Measurements from ENCODE around the gene PLEKHA6.
A peak's percentile ranks its signal among the peaks of the same experiment; 100 is the strongest.
"Not testable (repeated sequence)": the region's sequence is repeated elsewhere in the genome, so short reads cannot be mapped to it uniquely, and the experiment has no call there.

PLEKHA6 gene

DNA sequence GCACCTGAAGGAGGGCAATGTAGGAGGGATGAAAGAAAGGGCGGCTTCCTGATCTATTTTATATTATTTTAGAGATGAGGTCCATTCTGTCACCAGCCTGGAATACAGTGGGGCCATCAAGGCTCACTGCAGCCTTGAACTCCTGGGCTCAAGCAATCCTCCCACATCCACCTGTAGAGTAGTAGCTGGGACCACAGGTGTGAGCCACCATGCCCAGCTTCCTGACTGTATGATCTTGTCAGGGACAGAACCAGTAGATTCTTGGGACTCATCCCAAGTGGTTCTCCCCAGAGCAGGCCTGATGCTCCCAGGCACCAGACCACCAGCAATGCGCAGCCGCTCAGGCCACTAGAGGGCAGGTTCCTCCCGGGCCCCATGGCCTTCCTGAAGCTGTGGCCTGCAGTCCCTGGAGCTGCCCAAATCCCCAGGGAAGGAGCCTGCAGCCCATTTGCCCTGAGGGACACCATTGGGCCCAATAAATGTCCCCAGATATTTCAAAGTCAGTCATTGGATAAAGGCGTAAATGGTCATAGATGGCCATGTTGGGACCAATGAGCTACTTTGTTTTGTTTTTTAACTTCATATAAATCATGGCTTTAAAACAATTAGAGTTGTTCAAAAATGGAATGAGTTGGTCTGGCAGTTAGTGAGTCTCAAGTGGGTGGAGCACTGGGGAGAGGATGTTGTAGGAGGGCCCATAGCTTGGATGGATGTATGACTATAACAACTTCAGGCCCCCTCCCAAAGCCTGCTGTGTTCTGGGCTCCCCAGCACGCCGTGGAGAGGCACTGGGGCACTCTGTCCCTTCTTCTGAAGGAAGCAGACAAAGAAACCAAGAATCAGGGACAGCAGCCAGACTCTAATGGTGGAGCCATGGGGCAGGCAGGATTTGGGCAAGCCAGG, 101.3 kb downstream of the PLEKHA6 start:
- peak; percentile 43 for DNase-seq

DNA sequence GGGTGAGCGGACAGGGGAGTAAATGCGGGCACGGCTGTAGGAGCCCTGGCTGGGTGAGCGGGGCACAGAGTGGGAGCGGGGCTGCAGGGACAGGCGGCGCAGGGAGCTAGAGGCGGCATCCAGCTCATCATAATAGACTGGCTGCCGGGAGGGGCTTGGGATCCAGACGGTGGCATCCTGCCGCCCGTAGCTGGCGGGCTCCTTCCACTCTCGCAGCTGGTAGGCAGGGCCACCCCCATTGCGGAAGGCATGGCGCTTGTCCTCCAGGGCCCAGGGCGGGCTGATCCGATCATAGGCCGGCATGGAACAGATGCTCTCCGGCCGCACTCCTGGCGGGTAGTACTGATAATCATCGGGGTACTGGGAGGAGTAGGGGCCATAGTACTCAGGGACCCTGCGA, 102.3 kb downstream of the PLEKHA6 start:
- DNase-seq = no peak

DNA sequence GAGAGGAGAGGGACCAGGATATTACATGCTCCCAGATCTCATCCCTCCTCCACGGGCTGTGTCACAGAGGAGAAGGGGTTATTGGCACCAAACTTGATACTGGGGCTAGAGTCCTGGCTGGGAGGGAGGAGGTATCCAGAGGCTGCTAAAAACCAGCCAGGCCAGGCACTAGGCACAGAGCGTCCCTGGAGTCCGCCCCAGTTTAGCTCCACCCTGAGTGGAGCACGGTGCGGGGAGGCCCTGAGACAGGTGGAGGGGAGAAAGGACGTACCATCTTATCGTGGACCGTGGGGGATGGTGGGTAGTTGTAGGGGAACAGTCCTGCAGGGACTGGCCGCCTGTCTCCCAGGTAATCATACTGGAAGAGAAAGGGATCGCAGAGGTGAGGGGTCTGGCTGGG, 103.2 kb downstream of the PLEKHA6 start:
- DNase-seq = no peak

DNA sequence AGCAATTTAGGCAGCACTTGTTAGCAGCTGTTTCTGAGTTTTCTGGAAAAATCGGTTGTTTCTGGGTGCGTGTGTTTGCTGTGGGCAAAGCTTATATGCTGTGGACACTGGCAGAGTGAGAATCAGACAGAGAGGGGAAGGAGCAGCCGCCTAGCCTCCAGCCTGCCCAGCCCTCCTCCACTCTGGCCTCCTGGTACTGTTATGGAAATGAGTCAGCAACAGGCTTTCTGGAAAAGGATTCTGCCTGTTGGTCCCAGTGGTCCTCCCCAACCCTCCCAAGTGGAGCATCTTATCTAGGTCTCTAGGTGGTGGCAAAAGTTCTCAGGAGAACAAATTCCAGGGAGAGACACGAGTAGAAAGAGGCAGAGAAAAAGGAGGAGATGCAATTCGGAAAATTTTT, 103.8 kb downstream of the PLEKHA6 start:
- DNase-seq = no peak

DNA sequence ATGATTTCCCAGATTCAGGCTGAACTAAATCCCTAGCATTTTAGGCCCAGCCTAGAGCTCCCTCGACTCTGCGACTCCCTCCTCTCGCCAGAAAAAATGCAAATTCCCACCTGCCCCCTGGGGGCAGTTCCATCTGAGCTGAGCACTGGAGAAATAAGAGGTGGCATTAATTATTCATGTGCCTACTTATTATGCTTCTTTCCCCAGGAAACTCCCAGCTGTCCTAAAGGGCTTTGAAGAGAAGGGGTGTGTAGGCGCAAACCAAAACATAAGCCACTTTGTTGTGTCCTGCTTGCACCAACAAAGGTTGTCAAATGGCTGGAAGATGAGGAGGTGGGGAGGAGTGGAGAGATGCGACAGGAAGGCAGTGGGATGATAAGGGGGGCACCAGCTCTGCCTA, 104.5 kb downstream of the PLEKHA6 start:
- peak; percentile 68 for DNase-seq

DNA sequence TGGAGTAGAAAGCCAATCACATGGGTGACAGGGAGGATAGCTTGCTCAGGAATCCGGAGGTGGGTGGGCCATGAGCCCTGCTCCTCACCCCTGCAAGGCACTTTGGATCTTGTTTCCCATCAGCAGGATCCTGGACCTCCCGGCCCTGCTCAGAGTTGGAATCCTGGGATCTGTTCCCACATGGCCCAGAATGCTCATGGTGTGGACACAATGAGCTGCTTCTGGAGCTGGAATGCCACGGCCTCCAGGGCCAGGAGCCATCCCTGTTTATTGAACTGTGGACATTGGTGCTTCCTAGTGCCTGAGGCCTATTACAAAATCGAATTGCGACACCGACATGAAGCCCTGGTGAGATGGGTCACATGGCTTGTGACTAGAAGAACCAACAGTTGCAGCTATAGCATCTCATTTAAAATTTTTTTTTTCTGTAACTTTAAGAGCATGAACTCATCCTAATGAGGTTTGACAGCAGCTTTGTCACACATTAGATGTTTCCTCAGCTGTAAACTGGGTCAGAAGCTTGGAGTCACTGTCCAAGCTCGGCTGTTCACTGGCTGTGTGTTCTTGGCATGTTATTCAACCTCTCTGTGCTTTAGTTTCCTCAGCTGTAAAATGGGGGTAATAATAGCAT, 105.6 kb downstream of the PLEKHA6 start:
- no peak for DNase-seq

DNA sequence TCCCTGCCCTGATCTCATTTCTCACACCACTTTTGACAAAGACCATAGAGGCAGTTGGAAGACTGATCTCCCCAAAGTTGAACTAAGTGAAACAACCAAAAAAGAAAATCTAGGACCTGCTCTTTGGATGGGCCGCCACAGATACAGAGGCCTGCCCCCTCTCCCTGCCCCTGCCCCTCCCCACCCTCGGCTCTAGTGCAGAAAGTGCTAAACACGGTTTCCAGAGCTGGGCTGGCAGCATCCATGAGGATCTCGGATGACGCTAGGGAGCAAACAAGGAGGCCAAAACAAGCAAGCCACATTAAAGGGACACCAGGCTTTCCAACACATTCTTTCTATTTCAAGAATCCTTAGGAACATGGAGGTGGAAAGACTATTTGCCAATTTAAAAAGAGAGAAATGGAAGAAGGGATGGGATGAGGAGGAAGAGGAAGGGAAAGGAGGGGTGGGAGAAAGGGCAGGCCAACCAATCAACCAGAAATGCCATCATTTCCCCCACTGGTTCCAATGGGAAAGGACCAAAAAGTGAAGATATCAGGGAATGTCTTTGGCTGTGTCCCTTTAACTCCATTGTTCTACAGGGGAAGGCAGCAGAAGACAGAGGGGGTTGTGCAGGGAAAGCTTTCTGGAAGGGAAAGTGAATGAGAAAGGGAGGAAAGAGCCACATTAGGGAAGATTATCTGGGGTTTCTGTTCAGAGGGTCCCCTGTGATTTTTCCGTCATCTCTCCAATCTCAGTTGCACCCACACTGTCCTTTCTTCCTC, 107.6 kb downstream of the PLEKHA6 start:
- DNase-seq = no peak

DNA sequence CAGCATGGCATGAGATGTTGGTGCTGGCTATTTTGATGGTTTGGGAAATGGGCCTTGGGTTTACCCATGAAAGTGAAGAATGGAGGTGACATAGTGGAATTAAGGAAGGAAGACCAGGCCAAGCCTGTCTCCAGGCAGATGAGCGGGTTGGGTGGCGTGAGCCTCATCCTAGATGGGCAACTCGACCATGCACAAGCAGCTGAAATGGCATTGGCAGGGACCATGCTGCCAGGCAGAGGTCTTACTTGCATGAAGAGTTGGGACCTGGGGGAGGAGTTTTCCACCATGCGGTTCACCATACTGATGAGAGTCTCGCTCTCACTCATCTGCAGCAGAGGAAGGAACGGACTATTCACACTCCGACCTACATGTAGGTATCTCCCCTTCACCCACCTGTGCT, 108.4 kb downstream of the PLEKHA6 start:
- DNase-seq = no peak

DNA sequence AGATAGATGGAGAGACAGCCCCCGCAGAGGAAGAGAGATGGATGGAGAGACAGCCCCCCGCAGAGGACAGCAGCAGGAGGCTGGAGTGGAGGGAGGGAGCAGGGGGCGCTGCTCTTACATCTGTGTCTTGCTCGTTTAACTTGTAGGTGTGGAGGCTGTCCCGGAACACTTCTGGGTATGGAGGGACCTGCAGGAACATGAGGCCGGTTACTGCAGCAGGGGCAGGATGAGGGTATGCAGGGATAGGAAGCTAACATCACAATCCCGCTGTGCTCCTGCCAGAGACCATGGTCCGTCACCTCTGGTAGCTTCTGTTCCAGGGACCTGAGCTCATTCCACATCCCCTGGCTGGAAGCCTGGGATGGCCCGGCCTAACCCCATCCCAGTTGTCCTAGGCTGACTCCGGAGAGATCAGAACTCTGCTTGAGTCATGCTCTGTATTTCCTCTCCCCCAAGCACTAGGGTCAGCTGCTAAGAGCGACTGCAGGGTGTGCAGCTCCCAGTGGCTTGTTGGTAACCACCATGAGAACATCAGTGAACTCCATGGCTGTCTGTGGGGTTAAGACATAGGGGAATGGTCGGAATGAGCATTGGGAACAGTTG, 109.2 kb downstream of the PLEKHA6 start:
- no peak for DNase-seq

DNA sequence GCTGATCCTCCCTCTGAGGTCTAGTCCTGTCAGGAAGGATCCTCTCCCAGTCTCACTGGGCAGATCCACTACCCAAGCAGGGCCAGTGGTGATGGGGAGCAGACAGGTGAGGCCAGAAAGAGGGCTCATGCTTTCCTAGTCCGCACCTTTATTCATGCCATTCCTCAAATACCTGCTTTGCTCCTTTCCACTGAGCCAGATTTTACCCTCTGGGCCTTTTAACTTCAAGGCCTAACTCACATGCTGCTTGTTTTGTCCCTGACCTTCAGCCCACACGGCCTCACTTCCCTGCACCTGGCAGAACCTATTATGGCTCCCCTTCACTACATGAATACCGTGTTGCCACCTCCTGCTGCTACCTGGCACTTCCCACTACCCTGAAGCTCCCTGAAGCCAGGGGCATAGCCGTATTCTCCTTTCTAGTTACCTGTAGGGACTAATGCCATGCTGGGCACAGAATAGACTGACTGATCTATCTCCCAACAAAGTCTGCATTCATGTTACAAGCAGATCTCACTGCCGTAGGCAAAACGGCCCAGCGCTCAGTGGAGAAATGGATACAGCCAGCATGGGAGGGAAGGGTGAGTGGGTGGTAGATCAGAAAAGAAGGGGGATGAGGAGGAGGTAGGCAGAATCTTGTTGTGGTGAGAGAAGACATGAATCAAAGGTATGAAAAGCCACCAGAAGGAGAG, 109.8 kb downstream of the PLEKHA6 start:
- no peak for DNase-seq

DNA sequence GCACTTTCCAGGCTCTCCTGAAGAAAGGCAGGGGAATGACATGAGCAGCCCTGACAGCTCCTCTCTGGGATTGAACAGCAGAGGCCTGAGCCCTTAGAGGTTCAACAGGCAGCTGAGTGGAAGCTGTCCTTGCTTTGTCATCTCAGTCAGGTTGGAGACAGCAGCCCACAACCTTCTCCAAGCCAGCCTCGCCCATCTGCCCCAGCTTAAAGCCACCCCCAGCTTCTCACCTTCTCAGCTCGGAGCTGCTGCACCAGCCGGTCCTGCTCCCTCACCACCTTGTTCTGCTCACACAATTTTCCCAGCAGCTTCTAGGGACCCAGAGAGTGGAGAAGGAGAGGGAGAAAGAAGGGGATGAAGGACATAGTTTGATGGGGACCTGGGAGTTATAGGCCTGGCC, 110.8 kb downstream of the PLEKHA6 start:
- DNase-seq = no peak

DNA sequence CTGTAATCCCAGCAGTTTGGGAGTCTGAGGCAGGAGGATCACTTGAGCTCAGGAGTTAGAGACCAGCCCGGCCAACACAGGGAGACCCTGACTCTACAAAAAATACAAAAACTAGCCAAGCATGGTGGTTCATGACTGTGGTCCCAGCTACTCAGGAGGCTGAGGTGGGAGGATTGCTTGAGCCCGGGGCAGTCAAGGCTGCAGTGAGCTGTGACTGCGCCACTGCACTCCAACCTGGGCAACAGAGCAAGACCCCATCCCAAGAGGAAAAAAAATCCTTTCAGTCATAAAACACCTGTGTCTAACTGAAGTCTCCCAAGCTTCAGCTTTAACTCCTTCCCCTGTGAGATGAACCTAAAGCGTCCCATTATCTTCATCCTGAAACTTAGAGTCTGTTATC, 112.9 kb downstream of the PLEKHA6 start:
- no peak for DNase-seq

DNA sequence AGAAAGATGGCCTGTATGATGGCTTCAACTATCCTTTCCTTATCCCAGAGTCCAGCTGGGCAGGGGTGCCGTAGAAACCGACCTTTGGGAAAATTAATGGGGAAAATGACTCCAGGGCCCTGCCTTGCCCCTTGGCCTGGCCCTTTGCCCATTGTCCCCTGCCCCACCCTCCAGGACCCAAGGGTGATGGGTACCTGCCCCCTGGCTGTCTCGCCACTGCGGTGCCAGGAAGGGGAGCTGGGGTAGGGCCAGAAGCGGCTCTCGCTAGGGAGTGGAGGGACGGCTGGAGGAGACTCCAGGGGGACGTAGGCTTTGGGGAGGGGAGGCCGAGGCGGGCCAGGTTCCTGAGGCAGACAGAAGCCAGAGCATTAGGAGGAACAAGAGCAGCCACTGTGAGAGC, 116.8 kb downstream of the PLEKHA6 start:
- DNase-seq = no peak

DNA sequence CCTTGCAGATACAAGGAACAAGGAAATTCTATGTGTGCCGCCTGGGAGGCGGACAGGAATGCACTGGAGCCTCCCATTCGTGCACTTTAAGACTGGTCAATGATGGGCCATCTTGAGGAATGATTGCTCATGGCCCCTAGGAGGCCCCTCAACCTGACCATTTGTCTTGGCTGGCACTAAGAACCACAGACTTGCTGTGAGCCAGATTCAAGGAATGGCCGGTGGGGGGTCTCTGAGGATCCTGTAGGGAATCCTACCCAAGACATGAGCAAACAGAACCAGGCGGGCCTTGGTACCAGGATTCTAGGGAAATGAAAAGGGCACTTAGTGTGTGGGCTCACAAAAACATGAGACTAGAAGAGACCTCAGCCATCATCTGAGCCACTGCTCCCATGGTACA, 117.8 kb downstream of the PLEKHA6 start:
- DNase-seq = no peak

DNA sequence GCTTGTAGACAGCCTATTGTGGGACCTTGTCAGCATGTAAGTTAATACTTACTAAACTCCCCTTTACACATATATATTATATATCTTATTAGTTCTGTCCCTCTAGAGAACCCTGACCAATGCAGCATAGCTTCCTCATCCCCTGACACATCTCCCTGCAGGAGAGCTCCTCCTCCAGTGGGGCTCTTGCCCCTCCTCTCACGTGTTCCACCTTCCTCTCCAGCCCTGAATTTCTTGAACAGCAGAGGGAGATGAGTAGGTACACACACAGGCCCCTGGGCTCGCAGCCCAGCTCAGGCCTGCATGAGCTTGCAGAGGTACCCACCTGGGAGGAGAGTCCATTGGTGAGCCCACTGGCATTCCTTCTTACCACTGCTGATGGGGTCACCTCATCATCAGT, 118.7 kb downstream of the PLEKHA6 start:
- no peak for DNase-seq

DNA sequence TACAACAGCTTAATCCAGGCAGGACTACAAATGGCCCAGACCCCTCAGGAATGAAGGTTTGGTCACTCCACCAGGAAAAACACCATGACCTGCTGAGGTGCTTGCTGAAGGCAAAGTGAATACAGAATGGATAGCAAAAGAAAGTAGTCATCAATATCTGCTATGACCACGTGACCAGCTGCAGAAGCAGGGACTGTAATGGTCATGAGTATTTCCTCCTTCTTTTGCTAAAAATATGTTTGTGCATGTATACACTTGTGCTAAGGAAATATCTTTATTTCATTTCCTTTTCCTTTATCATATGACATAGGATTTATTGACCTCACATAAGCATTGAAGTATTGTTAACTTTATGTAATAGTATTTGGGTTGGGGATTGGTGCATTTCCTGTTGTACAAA, 119.5 kb downstream of the PLEKHA6 start:
- DNase-seq = no peak

DNA sequence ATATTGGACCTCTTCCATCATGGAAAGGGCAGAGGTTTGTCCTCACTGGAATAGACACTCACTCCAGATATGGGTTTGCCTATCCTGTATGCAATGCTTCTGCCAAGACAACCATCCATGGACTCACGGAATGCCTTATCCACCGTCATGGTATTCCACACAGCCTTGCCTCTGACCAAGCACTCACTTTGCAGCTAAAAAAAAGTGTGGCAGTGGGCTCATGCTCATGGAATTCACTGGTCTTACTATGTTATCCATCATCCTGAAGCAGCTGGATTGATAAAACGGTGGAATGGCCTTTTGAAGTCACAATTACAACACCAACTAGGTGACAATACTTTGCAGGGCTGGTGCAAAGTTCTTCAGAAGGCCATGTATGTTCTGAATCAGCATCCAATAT, 120.3 kb downstream of the PLEKHA6 start:
- not testable (repeated sequence) for DNase-seq

DNA sequence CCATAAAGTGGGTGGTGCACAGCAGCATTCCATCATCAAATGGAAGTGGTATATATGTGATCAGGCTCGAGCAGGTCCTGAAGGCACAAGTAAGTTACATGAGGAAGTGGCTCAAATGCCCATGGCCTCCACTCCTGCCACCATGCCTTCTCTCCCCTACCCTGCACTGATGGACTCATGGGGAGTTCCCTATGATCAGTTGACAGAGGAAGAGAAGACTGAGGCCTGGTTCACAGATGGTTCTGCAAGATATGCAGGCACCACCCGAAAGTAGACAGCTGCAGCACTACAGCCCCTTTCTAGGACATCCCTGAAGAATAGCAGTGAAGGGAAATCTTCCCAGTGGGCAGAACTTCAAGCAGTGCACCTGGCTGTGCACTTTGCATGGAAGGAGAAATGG, 121.2 kb downstream of the PLEKHA6 start:
- DNase-seq = not testable (repeated sequence)

DNA sequence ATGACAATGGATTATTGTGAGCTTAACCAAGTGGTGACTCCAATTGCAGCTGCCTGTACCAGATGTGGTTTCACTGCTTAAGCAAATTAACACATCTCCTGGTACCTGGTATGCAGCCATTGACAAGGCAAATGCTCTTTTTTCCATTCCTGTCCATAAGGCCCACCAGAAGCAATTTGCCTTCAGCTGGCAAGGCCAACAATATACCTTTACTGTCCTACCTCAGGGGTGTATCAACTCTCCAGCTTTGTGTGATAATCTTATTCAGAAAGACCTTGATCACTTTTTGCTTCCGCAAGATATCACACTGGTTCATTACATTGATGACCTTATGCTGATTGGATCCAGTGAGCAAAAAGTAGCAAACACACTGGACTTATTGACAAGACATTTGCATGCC, 122.2 kb downstream of the PLEKHA6 start:
- DNase-seq = not testable (repeated sequence)

DNA sequence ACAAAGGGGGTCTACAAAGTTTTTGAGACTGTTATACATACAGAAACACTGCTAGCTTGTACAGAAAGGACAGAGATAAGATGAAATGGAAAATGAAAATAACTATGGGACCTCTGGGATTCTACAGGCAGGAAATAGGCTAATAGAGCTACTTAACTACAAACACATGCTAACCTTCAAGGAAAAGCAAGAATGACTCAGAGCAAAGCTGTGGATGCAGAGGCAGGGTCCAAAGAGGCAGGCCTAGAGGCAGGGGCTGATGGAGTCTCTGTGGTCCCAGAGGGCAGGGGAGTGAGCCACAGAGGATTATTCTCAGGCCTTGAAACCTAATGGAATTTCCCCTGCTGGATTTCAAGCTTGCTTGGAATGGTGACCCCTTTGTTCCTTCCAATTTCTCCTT, 127.2 kb downstream of the PLEKHA6 start:
- DNase-seq = no peak

DNA sequence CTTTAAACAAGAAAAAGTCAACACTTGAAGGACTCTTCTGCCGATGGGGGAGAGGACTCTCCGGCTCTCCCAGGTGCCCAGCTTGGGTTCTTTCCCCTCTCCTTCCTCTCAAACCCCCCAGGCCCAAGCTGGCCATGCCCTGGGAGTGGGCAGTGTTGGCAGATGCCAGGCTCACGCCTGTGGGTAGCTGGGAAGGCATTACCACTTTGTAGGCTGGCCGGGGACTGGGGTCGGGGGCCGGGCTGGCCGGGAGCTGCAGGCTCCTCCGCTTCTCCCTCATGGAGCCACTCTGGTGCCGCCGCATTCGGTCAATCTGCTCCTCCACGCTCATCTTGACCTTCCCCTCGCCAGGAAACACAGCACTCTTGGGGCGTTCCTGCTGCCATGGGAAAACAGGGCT, 129.5 kb downstream of the PLEKHA6 start:
- DNase-seq = no peak

DNA sequence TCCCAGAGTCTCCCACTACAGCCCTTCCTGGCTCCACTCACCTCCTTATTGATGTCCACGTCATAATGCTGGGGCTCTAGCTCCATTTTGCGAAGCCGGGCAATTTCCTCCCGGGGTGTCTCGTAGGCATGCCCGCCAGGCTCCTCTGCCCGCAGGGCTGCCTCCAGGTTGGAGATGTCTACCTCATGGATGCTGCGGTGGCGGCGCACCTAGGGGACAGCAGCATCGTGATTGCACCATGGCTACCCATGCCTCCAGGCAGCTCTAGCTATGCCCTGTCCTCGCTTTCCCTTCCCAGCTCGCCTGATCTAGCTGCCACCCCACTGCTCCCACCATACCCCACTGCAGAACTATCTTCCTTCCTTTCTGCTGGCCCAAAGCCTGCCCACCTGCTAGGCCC, 130.8 kb downstream of the PLEKHA6 start:
- no peak for DNase-seq
